NCI-H146 treated with DMSO at 0.1 percent for 48 hours (cell line): ENCODE measurements around the gene SPANXB1.
"Not testable (repeated sequence)": the region's sequence is repeated elsewhere in the genome, so short reads cannot be mapped to it uniquely, and the experiment has no call there.

Source experiments
- DNase-seq: peaks from one replicate; lab custom pipeline; 2025; ENCODE audit not compliant: unreplicated experiment; lab: John Stamatoyannopoulos, UW

The SPANXB1 gene

GRCh38 chrX:141002568-141002967 lies at the start of gene SPANXB1:
SPANXB1 (plus strand) TSS chrX:141002594; CDS start chrX:141002694, 100 bp downstream.
- DNase-seq, result not testable (repeated sequence)

GRCh38 chrX:140967036-140967435 lies 35.4 kb upstream of the SPANXB1 start:
- DNase-seq, result no peak

GRCh38 chrX:140971099-140971795 lies 31.1 kb upstream of the SPANXB1 start:
- DNase-seq, result no peak

GRCh38 chrX:140975472-140975871 lies 26.9 kb upstream of the SPANXB1 start:
- DNase-seq, result no peak

- DNase-seq, result no peak
These were observed 22.1 kb upstream of the SPANXB1 start for GRCh38 chrX:140980271-140980670.

GRCh38 chrX:140983730-140984129 lies 18.7 kb upstream of the SPANXB1 start:
- DNase-seq, result no peak

GRCh38 chrX:141005243-141005642 lies 2.8 kb downstream of the SPANXB1 start:
- DNase-seq, result not testable (repeated sequence)

GRCh38 chrX:141044246-141044645 lies 41.9 kb downstream of the SPANXB1 start:
- not testable (repeated sequence) for DNase-seq

- DNase-seq, result not testable (repeated sequence)
These were observed 47.5 kb downstream of the SPANXB1 start for GRCh38 chrX:141049878-141050277.

- DNase-seq, result not testable (repeated sequence)
These were observed 49.7 kb downstream of the SPANXB1 start for GRCh38 chrX:141052098-141052497.
